HepG2 (cell line): ENCODE results near the gene LIPA. TPM values are rescaled to one million over a fixed set of nuclear protein-coding genes. Genes with fewer than 3 reads are reported as not detected.
"Not testable (repeated sequence)": the region's sequence is repeated elsewhere in the genome, so short reads cannot be mapped to it uniquely, and the experiment has no call there.

Experiments used
- ATAC-seq: fragments of 200-7000 bp; cut with Tn5 transposase; 3 replicates; pipeline ENCODE4 v1.9.1; 2020; ENCODE audit warnings: mild to moderate bottlenecking, moderate library complexity
- BruUV-seq: library from RNA; stranded (reverse); fragments of 400-500 nt; replicated peaks from 2 replicates; lab custom pipeline; 2021; lab: Mats Ljungman, UMichigan
- CTCF ChIA-PET: fragments of 300-600 bp; formaldehyde crosslinking; extraction: SDS; loops from one replicate; lab custom pipeline; 2021; ENCODE audit warnings: low total read pairs, inconsistent platforms, low intra/inter-chr PET ratio; lab: Yijun Ruan, JAX
- POLR2A ChIA-PET: fragments of 350-600 bp; sonication (Branson Sonifier 250); formaldehyde crosslinking; loops from one replicate; lab custom pipeline; 2020; ENCODE audit warnings: antibody characterized with exemption, inconsistent platforms; lab: Yijun Ruan, JAX
- DNase-seq: peaks from one replicate; pipeline ENCODE4 v3.0.0-alpha.2; 2015; ENCODE audit warnings: low spot score
- FAIRE-seq: peaks from 3 replicates; lab custom pipeline; 2011; peaks lifted over from hg19 to GRCh38; lab: Jason Lieb, UNC
- H2AFZ ChIP-seq: one replicate; pipeline ENCODE4 v1.6.1; 2011; ENCODE audit warnings: low read length, inconsistent platforms
- H3K27ac ChIP-seq: fragments of 300-600 bp; 3 replicates; pipeline ENCODE4 v1.8.0; 2011; ENCODE audit warnings: mixed run types, mild to moderate bottlenecking, mixed read lengths, low read length, inconsistent platforms; ENCODE audit not compliant: insufficient read depth; ENCODE audit errors: extremely low read length
- H3K27me3 ChIP-seq, 2 experiments: fragments of 200-600 bp in 1 of 2; 2 replicates in 1 of 2; 3 replicates in 1 of 2; pipeline versions ENCODE4 v1.6.0 to v1.8.0; 2011; ENCODE audit warnings: low read length in 2 of 2, mild to moderate bottlenecking in 2 of 2, moderate library complexity in 2 of 2, inconsistent platforms in 1 of 2; ENCODE audit not compliant: insufficient read depth in 2 of 2, control insufficient read depth in 1 of 2
- H3K36me3 ChIP-seq, 2 experiments: fragments of 200-600 bp in 1 of 2; replicated peaks in 1 of 2; 2 replicates in 1 of 2; 3 replicates in 1 of 2; pipeline versions ENCODE4 v1.5.1 to v1.8.0; 2011; ENCODE audit warnings: low read length in 2 of 2, inconsistent platforms in 1 of 2; ENCODE audit not compliant: insufficient read depth in 2 of 2, control insufficient read depth in 1 of 2
- H3K4me1 ChIP-seq: 2 replicates; pipeline ENCODE4 v1.5.1; 2012; ENCODE audit warnings: low read length, inconsistent platforms; ENCODE audit not compliant: insufficient read depth
- H3K4me2 ChIP-seq: 2 replicates; pipeline ENCODE4 v1.6.0; 2011; ENCODE audit warnings: low read depth, low read length, inconsistent platforms
- H3K4me3 ChIP-seq, 3 experiments: fragments of 200-600 bp in 1 of 3; sonication (generic), shearing (Covaris generic) in 1 of 3; replicated peaks in 1 of 3; 2 replicates each; pipeline ENCODE4 v1.5.1; 2011 to 2016; ENCODE audit warnings: low read length in 3 of 3, inconsistent platforms in 2 of 3, low read depth in 2 of 3, mild to moderate bottlenecking in 2 of 3, control low read depth in 1 of 3, mixed read lengths in 1 of 3; ENCODE audit not compliant: insufficient read depth in 1 of 3
- H3K79me2 ChIP-seq: one replicate; pipeline ENCODE4 v1.6.1; 2011; ENCODE audit warnings: low read length, inconsistent platforms; ENCODE audit not compliant: insufficient read depth
- H3K9ac ChIP-seq: 2 replicates; pipeline ENCODE4 v1.6.0; 2011; ENCODE audit warnings: mild to moderate bottlenecking, low read depth, low read length, inconsistent platforms; ENCODE audit not compliant: insufficient read depth
- H3K9me3 ChIP-seq: 2 replicates; pipeline ENCODE4 v1.5.1; 2012; ENCODE audit warnings: mild to moderate bottlenecking, low read length
- H4K20me1 ChIP-seq: 2 replicates; pipeline ENCODE4 v1.6.0; 2011; ENCODE audit warnings: inconsistent platforms, mild to moderate bottlenecking, low read length, moderate library complexity; ENCODE audit not compliant: insufficient read depth
- ELF1 ChIP-seq: sonication (generic); formaldehyde crosslinking; IDR thresholded peaks from 2 replicates; pipeline ENCODE4 v1.4.0; 2020; ENCODE audit warnings: missing genetic modification reagents
- SMYD3 ChIP-seq: sonication (generic); formaldehyde crosslinking; IDR thresholded peaks from 2 replicates; pipeline ENCODE4 v1.8.1; 2023; ENCODE audit warnings: mild to moderate bottlenecking, missing genetic modification reagents
- TEAD3 ChIP-seq: optimal IDR thresholded peaks from 2 replicates; pipeline ENCODE3; 2016; ENCODE audit warnings: borderline replicate concordance
- ZBTB21 ChIP-seq: sonication (generic); formaldehyde crosslinking; IDR thresholded peaks from 2 replicates; pipeline ENCODE4 v1.4.0; 2020; ENCODE audit warnings: missing genetic modification reagents
- ZNF703 ChIP-seq: sonication (generic); formaldehyde crosslinking; IDR thresholded peaks from 2 replicates; pipeline ENCODE4 v1.5.1; 2020; ENCODE audit warnings: missing genetic modification reagents, mild to moderate bottlenecking, moderate library complexity, borderline replicate concordance
- WGBS: methylation state at CpG from one replicate; pipeline ENCODE4 v1.1.6; 2017; ENCODE audit warnings: low lambda C conversion rate; 5-methylcytosine and 5-hydroxymethylcytosine counted together
- in situ Hi-C: cut with HindIII; loops from 2 replicates; pipeline ENCODE4 v1.10.0; 2017; ENCODE audit warnings: low pct_unique_long_range_greater_than_20kb; ENCODE audit not compliant: extremely low pct_ligation_motif_present
- intact Hi-C: fragments of 100-400 bp; cut with micrococcal nuclease; formaldehyde crosslinking; loops from one replicate; pipeline ENCODE4 v1.10.0; 2022; ENCODE audit not compliant: unreplicated experiment
- polyA plus RNA-seq, 8 experiments: library from polyadenylated mRNA; depleted of rRNA in 3 of 8; stranded (reverse) in 7 of 8; unstranded in 1 of 8; fragments of >200 nt; fragmentation: Illumina TruSeq in 4 of 8; extraction: Trizol in 4 of 8; gene quantifications; 2 replicates each; pipeline versions ENCODE4 v1.2.1 to v1.2.3, GENCODE V29; 2011 to 2016; ENCODE audit warnings: low read depth in 4 of 8, missing spikeins in 1 of 8, mixed read lengths in 1 of 8; ENCODE audit not compliant: insufficient read depth in 1 of 8
- total RNA-seq, 5 experiments: library from RNA; depleted of rRNA; stranded (reverse); fragments of >200 nt; fragmentation: Illumina TruSeq; extraction: Trizol; gene quantifications; 2 replicates each; pipeline ENCODE4 v1.2.3, GENCODE V29; 2016; ENCODE audit warnings: low read depth in 1 of 5
- TF ChIP-seq, protein P1 (sequence below): sonication (generic); formaldehyde crosslinking; IDR thresholded peaks from 2 replicates; pipeline ENCODE4 v1.4.0; 2020; ENCODE audit warnings: mild to moderate bottlenecking, missing genetic modification reagents
- TF ChIP-seq, protein P2 (sequence below): sonication (generic); formaldehyde crosslinking; IDR thresholded peaks from 2 replicates; pipeline ENCODE4 v1.4.0; 2020; ENCODE audit warnings: missing genetic modification reagents
- TF ChIP-seq, protein P3 (sequence below): IDR thresholded peaks from 2 replicates; pipeline ENCODE4 v1.6.1; 2018; ENCODE audit warnings: missing genetic modification reagents
- TF ChIP-seq, protein P4 (sequence below): sonication (generic); formaldehyde crosslinking; IDR thresholded peaks from 2 replicates; pipeline ENCODE4 v1.8.0; 2022; ENCODE audit warnings: missing genetic modification reagents, low read depth, mild to moderate bottlenecking, borderline replicate concordance

LIPA gene
- total and polyA plus RNA-seq, 2 of the 13 experiments (the other 11 are each of a cell fraction or from before 2014, with no cell fraction given) = 57.1 to 79.5 TPM

DNA sequence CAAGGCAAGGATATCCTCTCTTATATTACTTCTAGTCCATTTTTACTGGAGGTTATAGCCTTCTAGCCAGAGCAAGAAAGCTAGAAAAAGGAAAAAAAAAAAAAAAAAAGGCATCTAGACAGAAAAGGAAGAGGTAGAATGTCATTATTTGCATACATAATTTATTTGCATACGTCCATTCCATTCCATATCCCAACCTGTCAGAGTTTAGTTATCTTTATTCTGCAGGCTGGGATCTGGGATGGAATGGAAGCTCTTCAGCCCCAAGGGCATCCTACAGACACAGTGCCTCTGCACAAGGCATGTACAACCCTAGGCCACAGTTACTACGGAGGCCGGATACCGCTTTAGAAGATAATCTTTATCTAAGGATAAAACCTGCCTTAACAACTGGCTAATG is 54.1 kb downstream of the LIPA start:
- ATAC-seq (no peak), DNase-seq (no peak)
- no peak overlapping the region for H3K4me2 ChIP-seq
- no peak overlapping the region for H3K9ac ChIP-seq
- intact Hi-C loops = no loop called here
- no TSS peak for BruUV-seq
- H3K27me3 ChIP-seq = peaks cover 0 to 5% of the 10 kb centered on the region in 2 experiments; a peak in 1 of 5 replicates
- no peaks in the 10 kb centered on the region for H3K79me2 ChIP-seq
- 78% methylated on average over 4 of the region's 4 CpGs for WGBS
- H2AFZ ChIP-seq = no peak overlapping the region
- CTCF ChIA-PET = no interaction called here
- in situ Hi-C loops = no loop called here
- H3K4me1 ChIP-seq = no peaks in the 10 kb centered on the region
- no peak overlapping the region for H3K27ac ChIP-seq
- no peaks in the 10 kb centered on the region for H4K20me1 ChIP-seq
- TF ChIP-seq TEAD3 (CRISPR knock-in tag) (no peak), ZBTB21 (CRISPR knock-in tag) (no peak), SMYD3 (CRISPR knock-in tag) (no peak), ELF1 (CRISPR knock-in tag) (no peak), ZNF703 (CRISPR knock-in tag) (no peak)
- TF ChIP-seq, protein P1, sequence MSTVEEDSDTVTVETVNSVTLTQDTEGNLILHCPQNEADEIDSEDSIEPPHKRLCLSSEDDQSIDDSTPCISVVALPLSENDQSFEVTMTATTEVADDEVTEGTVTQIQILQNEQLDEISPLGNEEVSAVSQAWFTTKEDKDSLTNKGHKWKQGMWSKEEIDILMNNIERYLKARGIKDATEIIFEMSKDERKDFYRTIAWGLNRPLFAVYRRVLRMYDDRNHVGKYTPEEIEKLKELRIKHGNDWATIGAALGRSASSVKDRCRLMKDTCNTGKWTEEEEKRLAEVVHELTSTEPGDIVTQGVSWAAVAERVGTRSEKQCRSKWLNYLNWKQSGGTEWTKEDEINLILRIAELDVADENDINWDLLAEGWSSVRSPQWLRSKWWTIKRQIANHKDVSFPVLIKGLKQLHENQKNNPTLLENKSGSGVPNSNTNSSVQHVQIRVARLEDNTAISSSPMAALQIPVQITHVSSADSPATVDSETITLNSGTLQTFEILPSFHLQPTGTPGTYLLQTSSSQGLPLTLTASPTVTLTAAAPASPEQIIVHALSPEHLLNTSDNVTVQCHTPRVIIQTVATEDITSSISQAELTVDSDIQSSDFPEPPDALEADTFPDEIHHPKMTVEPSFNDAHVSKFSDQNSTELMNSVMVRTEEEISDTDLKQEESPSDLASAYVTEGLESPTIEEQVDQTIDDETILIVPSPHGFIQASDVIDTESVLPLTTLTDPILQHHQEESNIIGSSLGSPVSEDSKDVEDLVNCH (CRISPR knock-in tag) = no peak
- TF ChIP-seq, protein P2, sequence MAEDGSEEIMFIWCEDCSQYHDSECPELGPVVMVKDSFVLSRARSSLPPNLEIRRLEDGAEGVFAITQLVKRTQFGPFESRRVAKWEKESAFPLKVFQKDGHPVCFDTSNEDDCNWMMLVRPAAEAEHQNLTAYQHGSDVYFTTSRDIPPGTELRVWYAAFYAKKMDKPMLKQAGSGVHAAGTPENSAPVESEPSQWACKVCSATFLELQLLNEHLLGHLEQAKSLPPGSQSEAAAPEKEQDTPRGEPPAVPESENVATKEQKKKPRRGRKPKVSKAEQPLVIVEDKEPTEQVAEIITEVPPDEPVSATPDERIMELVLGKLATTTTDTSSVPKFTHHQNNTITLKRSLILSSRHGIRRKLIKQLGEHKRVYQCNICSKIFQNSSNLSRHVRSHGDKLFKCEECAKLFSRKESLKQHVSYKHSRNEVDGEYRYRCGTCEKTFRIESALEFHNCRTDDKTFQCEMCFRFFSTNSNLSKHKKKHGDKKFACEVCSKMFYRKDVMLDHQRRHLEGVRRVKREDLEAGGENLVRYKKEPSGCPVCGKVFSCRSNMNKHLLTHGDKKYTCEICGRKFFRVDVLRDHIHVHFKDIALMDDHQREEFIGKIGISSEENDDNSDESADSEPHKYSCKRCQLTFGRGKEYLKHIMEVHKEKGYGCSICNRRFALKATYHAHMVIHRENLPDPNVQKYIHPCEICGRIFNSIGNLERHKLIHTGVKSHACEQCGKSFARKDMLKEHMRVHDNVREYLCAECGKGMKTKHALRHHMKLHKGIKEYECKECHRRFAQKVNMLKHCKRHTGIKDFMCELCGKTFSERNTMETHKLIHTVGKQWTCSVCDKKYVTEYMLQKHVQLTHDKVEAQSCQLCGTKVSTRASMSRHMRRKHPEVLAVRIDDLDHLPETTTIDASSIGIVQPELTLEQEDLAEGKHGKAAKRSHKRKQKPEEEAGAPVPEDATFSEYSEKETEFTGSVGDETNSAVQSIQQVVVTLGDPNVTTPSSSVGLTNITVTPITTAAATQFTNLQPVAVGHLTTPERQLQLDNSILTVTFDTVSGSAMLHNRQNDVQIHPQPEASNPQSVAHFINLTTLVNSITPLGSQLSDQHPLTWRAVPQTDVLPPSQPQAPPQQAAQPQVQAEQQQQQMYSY (CRISPR knock-in tag) = no peak
- TF ChIP-seq, protein P3, sequence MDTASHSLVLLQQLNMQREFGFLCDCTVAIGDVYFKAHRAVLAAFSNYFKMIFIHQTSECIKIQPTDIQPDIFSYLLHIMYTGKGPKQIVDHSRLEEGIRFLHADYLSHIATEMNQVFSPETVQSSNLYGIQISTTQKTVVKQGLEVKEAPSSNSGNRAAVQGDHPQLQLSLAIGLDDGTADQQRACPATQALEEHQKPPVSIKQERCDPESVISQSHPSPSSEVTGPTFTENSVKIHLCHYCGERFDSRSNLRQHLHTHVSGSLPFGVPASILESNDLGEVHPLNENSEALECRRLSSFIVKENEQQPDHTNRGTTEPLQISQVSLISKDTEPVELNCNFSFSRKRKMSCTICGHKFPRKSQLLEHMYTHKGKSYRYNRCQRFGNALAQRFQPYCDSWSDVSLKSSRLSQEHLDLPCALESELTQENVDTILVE (CRISPR knock-in tag) = no peak
- TF ChIP-seq, protein P4, sequence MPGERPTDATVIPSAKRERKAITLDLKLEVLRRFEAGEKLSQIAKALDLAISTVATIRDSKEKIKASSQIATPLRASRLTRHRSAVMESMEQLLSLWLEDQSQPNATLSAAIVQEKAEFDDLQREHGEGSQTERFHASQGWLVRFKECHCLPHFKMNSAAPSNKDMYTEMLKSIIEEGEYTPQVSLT = no peak
- TF ChIP-seq, all 625 proteins: peak for 0
- POLR2A ChIA-PET = no interaction called here
- FAIRE-seq = no peak
- no peaks in the 10 kb centered on the region for H3K36me3 ChIP-seq
- no peak overlapping the region for H3K4me3 ChIP-seq
- H3K9me3 ChIP-seq = no peaks in the 10 kb centered on the region

DNA sequence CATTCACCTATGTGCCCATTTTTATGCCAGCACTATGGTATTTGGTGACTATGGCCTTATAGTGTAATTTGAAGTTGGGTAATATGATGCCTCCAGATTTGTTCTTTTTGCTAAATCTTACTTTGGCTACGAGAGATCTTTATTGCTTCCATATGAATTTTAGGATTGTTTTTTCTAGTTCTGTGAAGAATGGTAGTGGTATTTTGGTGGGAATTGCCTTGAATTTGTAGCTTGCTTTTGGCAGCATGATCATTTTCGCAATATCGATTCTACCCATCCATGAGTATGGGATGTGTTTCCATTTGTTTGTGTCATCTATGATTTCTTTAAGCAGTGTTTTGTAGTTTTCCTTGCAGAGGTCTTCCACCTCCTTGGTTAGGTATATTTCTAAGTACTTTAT is 60.3 kb downstream of the LIPA start:
- intact Hi-C loops, H3K79me2 ChIP-seq, H2AFZ ChIP-seq, POLR2A ChIA-PET, FAIRE-seq, H3K4me1 ChIP-seq, DNase-seq, H3K36me3 ChIP-seq, H3K27ac ChIP-seq, BruUV-seq, in situ Hi-C loops, CTCF ChIA-PET, H3K27me3 ChIP-seq, H3K9ac ChIP-seq, H3K4me2 ChIP-seq, H3K9me3 ChIP-seq, H3K4me3 ChIP-seq, H4K20me1 ChIP-seq, ATAC-seq: not testable (repeated sequence)
- 25% methylated on average over 3 of the region's 3 CpGs for WGBS
